NT2/D1 (cell line): ENCODE measurements around the gene CBLIF.
"Not testable (repeated sequence)": the region's sequence is repeated elsewhere in the genome, so short reads cannot be mapped to it uniquely, and the experiment has no call there.

Experiments
- YY1 ChIP-seq: IDR thresholded peaks from 2 replicates; pipeline ENCODE4 v1.6.1; 2011; ENCODE audit not compliant: insufficient read length, insufficient read depth
- ZNF274 ChIP-seq: IDR thresholded peaks from 2 replicates; pipeline ENCODE4 v1.6.1; 2011; ENCODE audit warnings: mild to moderate bottlenecking, low read depth, low read length

DNA sequence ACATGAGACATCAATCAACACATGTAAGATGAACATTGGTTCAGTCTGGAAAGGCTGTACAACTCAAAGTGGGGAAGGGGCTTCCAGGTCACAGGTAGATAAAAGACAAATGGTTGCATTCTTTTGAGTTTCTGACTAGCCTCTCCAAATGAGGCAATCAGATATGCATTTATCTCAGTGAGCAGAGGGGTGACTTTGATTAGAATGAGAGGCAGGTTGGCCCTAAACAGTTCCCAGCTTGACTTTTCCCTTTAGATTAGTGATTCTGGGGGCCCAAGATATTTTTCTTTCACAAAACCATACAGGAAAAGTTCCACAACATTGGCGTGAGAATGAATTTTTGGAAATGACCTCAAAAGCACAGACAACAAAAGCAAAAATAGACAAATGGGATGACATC lies 28.9 kb downstream of the CBLIF start:
- TF ChIP-seq ZNF274, YY1: not testable (repeated sequence)
